Measurements from ENCODE around the gene ZBTB20. TPM values are rescaled to one million over a fixed set of nuclear protein-coding genes. Genes with fewer than 3 reads are reported as not detected.

The ZBTB20 gene
- total RNA-seq, 1 experiment from 2014 or later: 10.7 TPM

- POLR2A ChIA-PET: interaction anchor here (0.8 kb wide), 1 partner anchor 10 kb away, joined by 3 read pairs; no protein-coding TSS in a partner anchor
Measured at GRCh38 chr3:114508976-114509375, 638.1 kb downstream of the ZBTB20 start.

GRCh38 chr3:114508208-114508607 is 638.9 kb downstream of the ZBTB20 start:
- Mint-ChIP-seq H3K27me3 (ENCODE audit: insufficient read depth, unreplicated experiment) (no peaks in the 10 kb centered on the region), H3K4me3 (ENCODE audit: unreplicated experiment) (no peak overlapping the region), H3K36me3 (ENCODE audit: insufficient read depth, unreplicated experiment) (no peaks in the 10 kb centered on the region), H3K9me3 (ENCODE audit: unreplicated experiment) (no peaks in the 10 kb centered on the region), H3K27ac (ENCODE audit: low read depth, unreplicated experiment) (no peak overlapping the region), H3K4me1 (ENCODE audit: insufficient read depth, unreplicated experiment) (peaks cover 12% of the 10 kb centered on the region)
- no peak for DNase-seq (ENCODE audit: unreplicated experiment)
- BruUV-seq (replicated peaks): no TSS peak
- POLR2A ChIA-PET: no interaction called here
- CTCF ChIA-PET: no interaction called here
- no peak for TF ChIP-seq CTCF (IDR thresholded peaks at IDR 0.05; ENCODE audit: unreplicated experiment)
- intact Hi-C loops (cut with micrococcal nuclease): no loop called here

More at GRCh38 chr3:114508976-114509375, 638.1 kb downstream of the ZBTB20 start:
- CTCF ChIA-PET: no interaction called here
- intact Hi-C loops (cut with micrococcal nuclease): no loop called here
- no peak for TF ChIP-seq CTCF (IDR thresholded peaks at IDR 0.05; ENCODE audit: unreplicated experiment)
- H3K4me1 Mint-ChIP-seq (ENCODE audit: insufficient read depth, unreplicated experiment): peaks cover 12% of the 10 kb centered on the region
- no peak for DNase-seq (ENCODE audit: unreplicated experiment)
- H3K27me3 Mint-ChIP-seq (ENCODE audit: insufficient read depth, unreplicated experiment): no peaks in the 10 kb centered on the region
- no peak overlapping the region for H3K4me3 Mint-ChIP-seq (ENCODE audit: unreplicated experiment)
- BruUV-seq (replicated peaks): no TSS peak
- no peaks in the 10 kb centered on the region for H3K9me3 Mint-ChIP-seq (ENCODE audit: unreplicated experiment)
- no peak overlapping the region for H3K27ac Mint-ChIP-seq (ENCODE audit: low read depth, unreplicated experiment)
- no peaks in the 10 kb centered on the region for H3K36me3 Mint-ChIP-seq (ENCODE audit: insufficient read depth, unreplicated experiment)

- BruUV-seq (replicated peaks): no TSS peak
- intact Hi-C loops (cut with micrococcal nuclease): no loop called here
- CTCF ChIA-PET: interaction anchor here (0.5 kb wide), 1 partner anchor 497 kb away, joined by 4 read pairs; no protein-coding TSS in a partner anchor
- Mint-ChIP-seq H3K36me3 (ENCODE audit: insufficient read depth, unreplicated experiment) (no peaks in the 10 kb centered on the region), H3K9me3 (ENCODE audit: unreplicated experiment) (no peaks in the 10 kb centered on the region), H3K4me1 (ENCODE audit: insufficient read depth, unreplicated experiment) (peaks cover 12% of the 10 kb centered on the region), H3K4me3 (ENCODE audit: unreplicated experiment) (no peak overlapping the region), H3K27ac (ENCODE audit: low read depth, unreplicated experiment) (no peak overlapping the region), H3K27me3 (ENCODE audit: insufficient read depth, unreplicated experiment) (no peaks in the 10 kb centered on the region)
- no peak for TF ChIP-seq CTCF (IDR thresholded peaks at IDR 0.05; ENCODE audit: unreplicated experiment)
- no peak for DNase-seq (ENCODE audit: unreplicated experiment)
- POLR2A ChIA-PET: no interaction called here
Measured at GRCh38 chr3:114506591-114507300, 640.3 kb downstream of the ZBTB20 start.

GRCh38 chr3:114504941-114505628 is 642.0 kb downstream of the ZBTB20 start:
- H3K27me3 Mint-ChIP-seq (ENCODE audit: insufficient read depth, unreplicated experiment): no peaks in the 10 kb centered on the region
- H3K4me1 Mint-ChIP-seq (ENCODE audit: insufficient read depth, unreplicated experiment): peaks cover 16% of the 10 kb centered on the region
- H3K9me3 Mint-ChIP-seq (ENCODE audit: unreplicated experiment): no peaks in the 10 kb centered on the region
- no peak overlapping the region for H3K27ac Mint-ChIP-seq (ENCODE audit: low read depth, unreplicated experiment)
- H3K36me3 Mint-ChIP-seq (ENCODE audit: insufficient read depth, unreplicated experiment): no peaks in the 10 kb centered on the region
- no TSS peak for BruUV-seq (replicated peaks)
- intact Hi-C loops (cut with micrococcal nuclease): no loop called here
- H3K4me3 Mint-ChIP-seq (ENCODE audit: unreplicated experiment): no peak overlapping the region
- POLR2A ChIA-PET: no interaction called here
- no peak for TF ChIP-seq CTCF (IDR thresholded peaks at IDR 0.05; ENCODE audit: unreplicated experiment)
- DNase-seq (ENCODE audit: unreplicated experiment): peak; percentile 9
- CTCF ChIA-PET: no interaction called here

All from MCF 10A (cell line).